DOHH2 (cell line): Measurements from ENCODE around the gene FGF3.

ENCODE experiments used
- H3F3A ChIP-seq: fragments of 200-600 bp; sonication (generic), shearing (Covaris generic); 2 replicates; pipeline ENCODE4 v1.6.0; 2016; ENCODE audit warnings: antibody characterized with exemption, mild to moderate bottlenecking; ENCODE audit not compliant: control insufficient read depth, insufficient read depth
- H3K27ac ChIP-seq: fragments of 200-600 bp; sonication (generic); 2 replicates; pipeline ENCODE4 v1.5.1; 2014; ENCODE audit warnings: low read depth, mild to moderate bottlenecking, low read length, moderate library complexity
- H3K27me3 ChIP-seq: fragments of 200-600 bp; sonication (generic); 2 replicates; pipeline ENCODE4 v1.6.1; 2014; ENCODE audit warnings: mild to moderate bottlenecking, low read length, mixed read lengths; ENCODE audit not compliant: control insufficient read depth
- H3K36me3 ChIP-seq: fragments of 200-600 bp; sonication (generic); 2 replicates; pipeline ENCODE4 v1.6.1; 2014; ENCODE audit warnings: mild to moderate bottlenecking, low read length, moderate library complexity, mixed read lengths; ENCODE audit not compliant: control insufficient read depth
- H3K4me1 ChIP-seq: fragments of 200-600 bp; sonication (generic); 2 replicates; pipeline ENCODE4 v1.6.1; 2014; ENCODE audit warnings: mild to moderate bottlenecking, low read length, mixed read lengths; ENCODE audit not compliant: control insufficient read depth
- H3K4me2 ChIP-seq: fragments of 200-600 bp; sonication (generic); 2 replicates; pipeline ENCODE4 v1.6.0; 2014; ENCODE audit warnings: mild to moderate bottlenecking, low read length, moderate library complexity
- H3K4me3 ChIP-seq: fragments of 200-600 bp; sonication (generic); 2 replicates; pipeline ENCODE4 v1.5.1; 2014; ENCODE audit warnings: mild to moderate bottlenecking, low read length, mixed read lengths
- H3K79me2 ChIP-seq: fragments of 200-600 bp; sonication (generic); 2 replicates; pipeline ENCODE4 v1.6.1; 2014; ENCODE audit warnings: mild to moderate bottlenecking, low read length, mixed read lengths; ENCODE audit not compliant: control insufficient read depth
- H3K9me2 ChIP-seq: fragments of 200-600 bp; sonication (generic); replicated peaks from 2 replicates; pipeline ENCODE4 v1.6.1; 2014; ENCODE audit warnings: mild to moderate bottlenecking, low read length, mixed read lengths; ENCODE audit not compliant: control insufficient read depth
- H3K9me3 ChIP-seq: fragments of 200-600 bp; sonication (generic); 2 replicates; pipeline ENCODE4 v1.6.1; 2014; ENCODE audit warnings: antibody characterized with exemption, low read length, mixed read lengths; ENCODE audit not compliant: control insufficient read depth, insufficient read depth
- H4K20me1 ChIP-seq: fragments of 200-600 bp; sonication (generic); 2 replicates; pipeline ENCODE4 v1.6.0; 2014; ENCODE audit warnings: low read depth, mild to moderate bottlenecking, antibody characterized with exemption, low read length, moderate library complexity; ENCODE audit not compliant: control insufficient read depth, insufficient read depth
- EZH2phosphoT487 ChIP-seq: fragments of 200-600 bp; sonication (generic); IDR thresholded peaks from 2 replicates; pipeline ENCODE4 v1.6.1; 2017; ENCODE audit warnings: borderline replicate concordance, mild to moderate bottlenecking, antibody characterized with exemption, low read length, moderate library complexity, mixed read lengths
- TF ChIP-seq, protein P1 (sequence below): fragments of 200-600 bp; sonication (generic); IDR thresholded peaks from one replicate; pipeline ENCODE4 v1.5.1; 2014; ENCODE audit warnings: antibody characterized with exemption, mild to moderate bottlenecking, low read depth, low read length; ENCODE audit not compliant: poor library complexity, severe bottlenecking

FGF3 gene

DNA sequence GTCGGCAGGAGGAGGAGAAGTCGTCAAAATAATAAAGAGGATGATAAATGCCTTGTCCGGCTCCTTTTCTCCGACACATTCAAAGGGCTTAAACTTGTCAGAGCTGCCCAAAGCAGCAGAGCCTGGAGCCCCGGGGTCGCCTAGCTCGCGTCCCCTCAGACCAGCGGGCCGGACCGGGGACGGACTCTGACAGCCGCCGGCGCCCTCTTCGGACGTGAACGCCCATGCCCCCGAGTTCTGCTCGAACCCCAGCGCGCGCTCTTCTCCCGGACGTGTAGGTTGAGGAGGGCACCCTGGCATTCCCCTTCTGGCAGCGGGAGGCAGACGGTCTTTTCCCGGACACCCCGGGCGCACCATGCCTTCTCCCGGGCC is 999 bp downstream of the FGF3 start:
- Histone ChIP-seq H3K4me1 (no peaks in the 10 kb centered on the region), H3K4me2 (no peak overlapping the region), H3K9me2 (no peaks in the 10 kb centered on the region), H3F3A (no peaks in the 10 kb centered on the region), H3K4me3 (no peak overlapping the region), H3K36me3 (no peaks in the 10 kb centered on the region), H3K27ac (no peak overlapping the region), H3K27me3 (no peaks in the 10 kb centered on the region), H3K9me3 (no peaks in the 10 kb centered on the region), H4K20me1 (no peaks in the 10 kb centered on the region), H3K79me2 (no peaks in the 10 kb centered on the region)
- TF ChIP-seq EZH2phosphoT487: no peak
- TF ChIP-seq, protein P1, sequence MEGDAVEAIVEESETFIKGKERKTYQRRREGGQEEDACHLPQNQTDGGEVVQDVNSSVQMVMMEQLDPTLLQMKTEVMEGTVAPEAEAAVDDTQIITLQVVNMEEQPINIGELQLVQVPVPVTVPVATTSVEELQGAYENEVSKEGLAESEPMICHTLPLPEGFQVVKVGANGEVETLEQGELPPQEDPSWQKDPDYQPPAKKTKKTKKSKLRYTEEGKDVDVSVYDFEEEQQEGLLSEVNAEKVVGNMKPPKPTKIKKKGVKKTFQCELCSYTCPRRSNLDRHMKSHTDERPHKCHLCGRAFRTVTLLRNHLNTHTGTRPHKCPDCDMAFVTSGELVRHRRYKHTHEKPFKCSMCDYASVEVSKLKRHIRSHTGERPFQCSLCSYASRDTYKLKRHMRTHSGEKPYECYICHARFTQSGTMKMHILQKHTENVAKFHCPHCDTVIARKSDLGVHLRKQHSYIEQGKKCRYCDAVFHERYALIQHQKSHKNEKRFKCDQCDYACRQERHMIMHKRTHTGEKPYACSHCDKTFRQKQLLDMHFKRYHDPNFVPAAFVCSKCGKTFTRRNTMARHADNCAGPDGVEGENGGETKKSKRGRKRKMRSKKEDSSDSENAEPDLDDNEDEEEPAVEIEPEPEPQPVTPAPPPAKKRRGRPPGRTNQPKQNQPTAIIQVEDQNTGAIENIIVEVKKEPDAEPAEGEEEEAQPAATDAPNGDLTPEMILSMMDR: no peak

- Histone ChIP-seq H3K9me2 (no peaks in the 10 kb centered on the region), H3K27me3 (no peaks in the 10 kb centered on the region), H3K36me3 (no peaks in the 10 kb centered on the region), H4K20me1 (no peaks in the 10 kb centered on the region), H3K4me3 (no peak overlapping the region), H3K4me2 (no peak overlapping the region), H3K27ac (no peak overlapping the region), H3F3A (no peaks in the 10 kb centered on the region), H3K9me3 (no peaks in the 10 kb centered on the region), H3K4me1 (no peaks in the 10 kb centered on the region), H3K79me2 (no peaks in the 10 kb centered on the region)
- no peak for TF ChIP-seq EZH2phosphoT487
- TF ChIP-seq, protein P1: no peak
These were observed 1.7 kb downstream of the FGF3 start for GRCh38 chr11:69817265-69818230.

DNA sequence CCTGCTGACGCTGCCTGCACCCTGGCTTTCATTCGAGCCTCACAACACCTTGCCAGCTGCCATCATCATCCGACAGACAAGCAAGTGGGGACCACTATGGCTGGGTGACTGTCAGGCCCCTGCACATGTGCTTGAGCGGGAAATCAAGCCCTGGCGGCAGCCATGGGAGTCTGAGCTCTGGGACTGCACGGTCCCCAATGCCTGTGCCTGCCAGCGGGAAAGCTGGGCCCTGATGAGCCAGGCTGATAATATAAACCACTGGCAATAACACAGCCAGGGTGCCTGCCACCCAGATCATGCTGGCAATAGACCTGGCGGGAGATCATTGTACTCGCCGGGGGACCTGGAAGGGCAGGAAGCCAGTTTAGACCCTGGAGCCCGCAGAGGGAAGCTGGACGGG is 2.5 kb downstream of the FGF3 start:
- Histone ChIP-seq H3K27me3 (no peaks in the 10 kb centered on the region), H3K27ac (no peak overlapping the region), H3K4me2 (no peak overlapping the region), H3K36me3 (no peaks in the 10 kb centered on the region), H3K4me3 (no peak overlapping the region), H3K4me1 (no peaks in the 10 kb centered on the region), H3K9me3 (no peaks in the 10 kb centered on the region), H4K20me1 (no peaks in the 10 kb centered on the region), H3K79me2 (no peaks in the 10 kb centered on the region), H3K9me2 (no peaks in the 10 kb centered on the region), H3F3A (no peaks in the 10 kb centered on the region)
- no peak for TF ChIP-seq EZH2phosphoT487

DNA sequence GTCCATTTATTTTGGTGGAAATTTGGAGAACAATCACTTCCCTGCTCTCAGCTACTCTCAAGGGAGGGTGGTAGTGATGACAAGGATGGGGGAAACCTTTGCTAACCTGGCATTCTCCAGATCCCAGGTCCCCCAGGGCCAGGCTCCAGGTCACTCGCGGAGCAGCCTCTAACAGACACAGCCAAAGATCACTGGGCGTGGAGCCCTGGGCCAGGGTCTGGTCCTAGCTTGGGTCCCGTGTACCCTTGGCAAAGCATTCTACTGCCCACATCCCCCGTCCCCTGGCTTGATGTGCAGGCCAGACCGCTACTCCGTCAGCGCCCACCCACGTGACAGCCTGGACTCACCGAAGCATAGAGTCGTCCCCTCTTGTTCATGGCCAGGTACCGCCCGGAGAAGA is 3.2 kb downstream of the FGF3 start:
- no peak overlapping the region for H3K4me3 ChIP-seq
- no peaks in the 10 kb centered on the region for H3K4me1 ChIP-seq
- no peaks in the 10 kb centered on the region for H3K9me3 ChIP-seq
- no peaks in the 10 kb centered on the region for H3F3A ChIP-seq
- H3K27me3 ChIP-seq: no peaks in the 10 kb centered on the region
- H4K20me1 ChIP-seq: no peaks in the 10 kb centered on the region
- no peaks in the 10 kb centered on the region for H3K36me3 ChIP-seq
- no peak overlapping the region for H3K4me2 ChIP-seq
- H3K27ac ChIP-seq: no peak overlapping the region
- no peak for TF ChIP-seq EZH2phosphoT487
- TF ChIP-seq, protein P1: no peak
- no peaks in the 10 kb centered on the region for H3K9me2 ChIP-seq
- H3K79me2 ChIP-seq: no peaks in the 10 kb centered on the region
